ENCODE results near the gene HIVEP3.

HIVEP3 gene

DNA sequence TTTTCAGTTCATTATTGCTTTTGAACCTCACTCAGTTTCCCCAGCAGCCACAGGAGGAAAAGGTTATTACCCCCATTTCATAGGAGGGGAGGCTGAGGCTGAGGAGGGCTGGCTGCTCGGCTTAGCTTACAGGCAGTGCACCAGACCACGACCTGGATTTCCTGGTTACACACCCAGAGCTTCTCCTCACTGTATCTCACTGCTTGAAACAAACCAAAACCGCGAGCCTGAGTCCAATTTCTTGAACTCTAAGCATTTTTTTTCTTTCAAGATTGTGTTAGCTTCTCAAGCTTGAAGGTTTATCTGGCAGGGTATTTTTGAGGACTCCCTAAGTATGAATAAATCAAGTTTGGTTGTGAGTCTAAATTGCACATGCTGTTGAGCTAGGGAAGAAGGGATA, 245.3 kb downstream of the HIVEP3 start:
- TF ChIP-seq ZBTB7A (IDR thresholded peaks at IDR 0.05; ENCODE audit: low read depth), result no peak
- TF ChIP-seq CREB1 (IDR thresholded peaks at IDR 0.05; ENCODE audit: low read depth), result no peak
- no peak for TF ChIP-seq REST (IDR thresholded peaks at IDR 0.05; ENCODE audit: low read depth)
- no peak for TF ChIP-seq FOXM1 (IDR thresholded peaks at IDR 0.05; ENCODE audit: borderline replicate concordance, low read depth)
- no peak for TF ChIP-seq CEBPB (IDR thresholded peaks at IDR 0.05)
- TF ChIP-seq TAF1 (IDR thresholded peaks at IDR 0.05; ENCODE audit: low read depth), result no peak

DNA sequence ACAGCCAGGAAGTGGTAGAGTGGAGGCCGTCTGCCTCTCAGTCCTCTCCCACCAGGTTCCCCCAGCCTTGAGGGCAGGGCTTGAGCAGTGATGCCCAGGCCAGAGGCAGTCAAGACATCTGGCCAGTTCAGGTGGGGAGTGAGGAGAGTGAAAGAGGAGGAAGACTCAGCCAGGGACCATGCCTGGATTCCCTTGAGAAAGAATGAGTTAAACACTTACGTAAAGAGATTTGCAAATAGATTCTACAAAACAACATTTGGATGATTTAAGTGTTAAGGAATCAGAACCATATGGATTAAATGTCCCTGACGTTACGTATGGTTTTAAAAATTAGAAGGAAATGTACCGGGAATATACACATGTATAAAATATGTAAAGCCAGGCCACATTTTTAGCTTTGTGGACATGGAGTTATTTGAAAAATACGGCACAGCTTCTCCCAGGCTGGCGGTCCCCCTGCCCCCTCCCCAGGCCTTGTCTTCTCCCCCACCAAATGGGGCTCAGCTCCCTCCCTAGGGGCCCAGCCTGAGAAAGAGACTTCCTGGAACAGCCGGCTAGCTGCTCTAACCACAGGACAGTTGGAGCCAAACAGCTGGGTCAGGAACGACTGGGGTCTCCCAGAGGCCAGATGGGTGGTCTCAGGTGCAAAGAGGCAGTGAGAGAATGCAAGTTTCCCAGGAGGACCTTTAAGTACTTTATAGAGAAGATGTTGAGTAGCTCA, 245.9 kb downstream of the HIVEP3 start:
- TF ChIP-seq, protein P1, sequence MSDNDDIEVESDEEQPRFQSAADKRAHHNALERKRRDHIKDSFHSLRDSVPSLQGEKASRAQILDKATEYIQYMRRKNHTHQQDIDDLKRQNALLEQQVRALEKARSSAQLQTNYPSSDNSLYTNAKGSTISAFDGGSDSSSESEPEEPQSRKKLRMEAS (IDR thresholded peaks at IDR 0.05), result no peak
- TF ChIP-seq CEBPB (IDR thresholded peaks at IDR 0.05), result no peak

DNA sequence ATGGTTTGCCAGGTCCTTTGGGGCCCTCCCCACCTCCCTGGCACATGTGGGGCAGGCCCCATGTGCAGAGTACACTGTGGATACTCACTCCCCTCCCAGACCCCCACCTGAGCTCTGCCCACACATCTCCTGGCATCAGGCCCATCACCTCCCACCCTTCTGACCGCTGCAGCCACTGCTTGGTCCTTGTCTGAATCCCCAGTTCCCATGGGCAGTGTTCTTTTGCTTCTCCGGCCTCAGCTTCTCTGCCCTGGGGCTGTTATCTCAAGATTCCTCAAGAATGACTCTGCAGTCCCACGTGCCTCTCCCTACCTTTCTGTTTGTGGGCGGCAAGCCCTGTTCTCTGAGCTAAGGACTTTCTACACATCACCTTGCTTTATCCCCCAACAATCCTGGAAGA, 246.5 kb downstream of the HIVEP3 start:
- TF ChIP-seq REST (IDR thresholded peaks at IDR 0.05; ENCODE audit: low read depth) (no peak), CEBPB (IDR thresholded peaks at IDR 0.05) (no peak), RAD21 (IDR thresholded peaks at IDR 0.05; ENCODE audit: low read depth) (no peak), YY1 (IDR thresholded peaks at IDR 0.05; ENCODE audit: low read depth) (no peak), USF1 (IDR thresholded peaks at IDR 0.05) (no peak), NFIC (IDR thresholded peaks at IDR 0.05) (no peak), TAF1 (IDR thresholded peaks at IDR 0.05; ENCODE audit: low read depth) (no peak), EP300 (IDR thresholded peaks at IDR 0.05; ENCODE audit: borderline replicate concordance) (no peak), CREB1 (IDR thresholded peaks at IDR 0.05; ENCODE audit: low read depth) (no peak), TCF12 (IDR thresholded peaks at IDR 0.05; ENCODE audit: low read depth) (no peak), ZBTB7A (IDR thresholded peaks at IDR 0.05; ENCODE audit: low read depth) (no peak), TEAD4 (IDR thresholded peaks at IDR 0.05) (no peak), EGR1 (IDR thresholded peaks at IDR 0.05) (no peak), FOXM1 (IDR thresholded peaks at IDR 0.05; ENCODE audit: borderline replicate concordance, low read depth) (no peak)
- TF ChIP-seq, protein P1 (IDR thresholded peaks at IDR 0.05), result no peak

DNA sequence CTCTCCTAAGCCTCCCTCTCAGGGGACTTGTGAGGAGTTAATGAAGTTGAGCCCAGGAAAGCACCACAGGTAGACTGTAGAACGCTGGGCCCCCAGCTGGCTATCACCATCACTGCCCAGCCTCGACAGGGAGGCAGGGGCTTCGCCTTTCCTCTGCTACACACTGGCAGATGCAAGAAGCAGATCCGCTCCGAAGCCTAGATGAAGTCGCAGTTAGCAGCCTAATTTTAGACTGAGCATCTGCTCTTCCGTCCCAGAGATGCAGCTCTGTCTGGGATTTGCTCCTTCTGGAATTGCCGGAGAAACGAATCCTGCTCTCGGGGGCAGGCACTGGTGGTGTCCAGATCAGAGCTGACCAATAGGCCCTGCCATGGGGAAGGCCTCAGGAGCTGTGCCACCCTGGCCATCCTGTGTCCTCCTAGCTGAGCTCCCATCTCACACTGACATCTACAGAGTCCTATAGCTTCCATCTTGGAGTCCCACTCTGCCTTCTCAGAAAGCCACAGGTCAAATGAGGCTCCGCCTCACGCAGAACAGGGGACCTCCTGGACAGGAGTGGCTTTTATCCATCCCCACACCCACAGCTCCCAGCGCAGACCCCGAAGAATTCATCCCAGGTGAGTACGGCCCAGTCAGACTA, 247.5 kb downstream of the HIVEP3 start:
- no peak for TF ChIP-seq REST (IDR thresholded peaks at IDR 0.05; ENCODE audit: low read depth)
- no peak for TF ChIP-seq NFIC (IDR thresholded peaks at IDR 0.05)
- no peak for TF ChIP-seq EP300 (IDR thresholded peaks at IDR 0.05; ENCODE audit: borderline replicate concordance)
- no peak for TF ChIP-seq CEBPB (IDR thresholded peaks at IDR 0.05)
- no peak for TF ChIP-seq USF1 (IDR thresholded peaks at IDR 0.05)
- TF ChIP-seq CREB1 (IDR thresholded peaks at IDR 0.05; ENCODE audit: low read depth), result no peak
- TF ChIP-seq TEAD4 (IDR thresholded peaks at IDR 0.05), result no peak
- TF ChIP-seq TAF1 (IDR thresholded peaks at IDR 0.05; ENCODE audit: low read depth), result no peak
- TF ChIP-seq, protein P1 (IDR thresholded peaks at IDR 0.05), result no peak
- no peak for TF ChIP-seq TCF12 (IDR thresholded peaks at IDR 0.05; ENCODE audit: low read depth)
